GM19397 (cell line): ENCODE measurements around the gene EPHB1.

ENCODE experiments used
- ATAC-seq: cut with Tn5 transposase; IDR thresholded peaks from one replicate; pipeline ENCODE4 v1.9.1; 2021; ENCODE audit warnings: mild to moderate bottlenecking, moderate library complexity; ENCODE audit not compliant: unreplicated experiment

Gene EPHB1

DNA sequence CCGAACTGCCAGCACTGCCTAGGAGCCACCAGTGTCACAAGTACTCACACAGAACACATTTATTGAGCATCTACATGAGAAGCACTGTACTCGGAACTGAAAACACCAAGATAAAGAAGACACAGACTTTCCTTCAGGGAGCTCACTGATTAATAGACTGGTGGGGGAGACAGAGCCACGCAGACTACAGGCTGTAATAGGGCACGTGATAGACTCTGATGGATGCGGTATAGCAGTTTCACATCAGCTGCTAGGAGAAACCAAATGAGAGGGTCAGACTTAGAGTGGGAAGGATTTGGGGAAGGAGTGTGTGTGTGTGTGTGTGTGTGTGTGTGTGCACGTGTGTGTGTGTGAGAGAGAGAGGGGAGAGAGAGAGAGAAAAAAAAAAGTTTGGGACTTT, 12.1 kb downstream of the EPHB1 start:
- ATAC-seq: no peak

DNA sequence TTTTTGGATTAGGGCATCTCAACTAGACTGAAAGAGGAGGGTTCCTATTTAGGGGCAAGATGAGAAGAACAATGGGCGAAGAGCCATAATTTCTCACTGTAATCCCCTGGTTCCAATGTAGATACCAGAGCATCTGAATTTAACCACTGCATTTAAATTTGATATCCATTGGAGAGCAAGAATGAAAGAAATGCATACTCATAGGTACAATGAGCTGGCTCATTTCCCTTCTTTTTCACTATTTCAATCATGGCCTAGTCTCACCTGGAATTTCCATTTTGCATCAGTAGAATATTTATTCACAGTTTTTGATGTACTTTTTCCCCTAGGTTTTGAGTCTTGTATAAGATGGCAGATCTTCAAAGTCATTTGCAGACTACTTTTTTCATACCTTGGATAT, 13.8 kb downstream of the EPHB1 start:
- ATAC-seq: no peak

DNA sequence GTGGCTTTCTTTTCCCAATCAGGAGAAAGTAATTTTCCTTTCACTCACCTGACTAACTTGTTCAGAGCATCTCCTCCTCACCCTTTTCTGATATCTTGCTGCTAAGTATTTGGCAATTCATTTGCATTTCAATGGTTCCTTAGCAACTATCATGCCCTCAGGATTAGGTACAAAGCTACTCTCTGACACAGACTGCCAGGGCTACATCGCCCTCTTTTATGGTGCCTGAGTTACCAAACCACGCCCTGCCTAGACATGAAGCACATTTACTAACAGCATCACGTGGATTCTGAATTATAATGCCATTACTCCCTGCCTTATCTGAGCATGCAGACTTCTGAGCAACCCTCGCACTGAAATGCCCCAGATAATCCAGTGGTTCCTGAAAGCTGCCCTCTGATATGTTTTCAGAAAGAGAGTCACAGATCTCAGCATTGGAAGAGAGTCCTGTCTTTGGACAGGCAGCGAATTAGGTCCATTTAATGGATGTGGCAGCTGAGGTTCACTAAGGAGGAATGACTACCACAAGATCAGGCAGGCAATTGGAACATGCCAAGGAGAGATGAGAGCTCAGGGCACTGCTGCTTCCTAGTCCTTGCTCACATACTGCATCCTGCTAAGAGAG, 14.5 kb downstream of the EPHB1 start:
- ATAC-seq: no peak

DNA sequence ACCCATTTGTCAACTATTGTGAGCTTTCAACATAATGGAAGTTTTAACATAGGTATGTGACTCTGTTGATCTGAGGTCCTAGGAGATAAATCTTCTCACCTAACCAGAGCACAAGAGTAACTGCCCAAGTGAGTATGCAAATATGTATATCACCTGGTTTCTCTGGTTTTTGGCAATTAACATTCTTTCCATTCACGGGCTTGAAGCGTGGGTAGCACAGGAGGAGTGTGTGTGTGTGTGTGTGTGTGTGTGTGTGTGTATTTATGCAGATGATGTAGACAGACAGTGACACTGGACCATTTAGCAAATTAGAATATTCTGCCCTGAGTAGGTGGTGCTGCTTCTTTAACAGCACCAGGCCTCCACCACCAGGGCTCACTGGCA, 15.0 kb downstream of the EPHB1 start:
- ATAC-seq: no peak

DNA sequence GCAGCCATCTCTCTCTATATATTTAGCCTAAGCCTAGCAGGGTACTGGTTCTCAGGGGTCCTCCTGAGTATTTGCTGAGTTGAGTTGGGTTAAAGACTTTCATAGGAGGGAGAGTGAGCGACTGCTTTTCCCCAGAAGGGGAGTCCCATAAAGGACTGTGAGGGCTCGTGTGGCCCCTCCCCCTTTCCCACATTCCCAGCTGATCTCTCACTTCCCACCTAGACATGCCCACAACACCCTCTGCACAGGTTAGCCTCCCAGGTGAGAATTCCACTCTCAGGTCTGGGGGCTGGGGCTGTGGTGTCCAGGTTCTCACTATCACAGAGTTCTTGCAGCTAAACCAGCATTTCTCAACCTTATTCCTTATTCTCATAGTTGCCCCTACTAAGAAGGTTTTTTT, 15.8 kb downstream of the EPHB1 start:
- ATAC-seq: no peak

DNA sequence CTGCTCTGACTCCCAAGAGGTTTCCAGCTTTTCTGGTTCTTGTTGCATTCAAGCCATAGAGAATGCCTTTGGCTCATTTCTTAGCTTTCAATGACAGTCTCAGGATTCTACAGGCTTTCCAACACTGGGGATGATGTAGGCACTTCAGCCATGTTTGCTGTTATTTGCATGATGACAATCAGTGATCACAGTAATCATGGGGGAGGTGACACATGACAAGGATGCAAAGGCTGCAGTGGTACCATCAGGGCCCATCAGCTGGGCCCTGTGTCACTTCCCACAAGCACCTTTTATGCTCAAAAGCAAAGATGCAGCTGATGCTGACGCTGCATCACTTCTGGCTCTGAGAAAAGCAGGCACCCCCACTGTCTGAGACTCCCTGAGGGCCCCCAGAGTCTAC, 18.6 kb downstream of the EPHB1 start:
- no peak for ATAC-seq

DNA sequence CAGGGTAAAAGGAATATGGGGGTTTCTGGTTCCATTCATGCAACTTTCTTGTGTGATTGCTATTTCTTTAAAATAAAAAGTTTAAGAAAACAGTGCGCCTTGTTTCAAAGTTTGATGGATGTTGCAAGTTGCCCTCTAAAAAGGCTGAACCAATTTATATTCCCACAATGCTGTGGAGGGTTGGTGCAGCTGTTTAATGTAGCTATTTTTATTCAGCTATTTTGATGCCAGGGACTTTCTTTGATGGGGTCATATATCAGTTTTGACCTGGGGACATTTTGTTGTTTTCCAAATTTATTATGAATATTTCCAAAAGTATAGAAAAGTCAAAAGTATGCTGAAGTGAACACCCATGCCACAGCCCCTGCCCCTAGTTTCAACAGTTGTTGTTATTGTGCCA, 20.5 kb downstream of the EPHB1 start:
- no peak for ATAC-seq

DNA sequence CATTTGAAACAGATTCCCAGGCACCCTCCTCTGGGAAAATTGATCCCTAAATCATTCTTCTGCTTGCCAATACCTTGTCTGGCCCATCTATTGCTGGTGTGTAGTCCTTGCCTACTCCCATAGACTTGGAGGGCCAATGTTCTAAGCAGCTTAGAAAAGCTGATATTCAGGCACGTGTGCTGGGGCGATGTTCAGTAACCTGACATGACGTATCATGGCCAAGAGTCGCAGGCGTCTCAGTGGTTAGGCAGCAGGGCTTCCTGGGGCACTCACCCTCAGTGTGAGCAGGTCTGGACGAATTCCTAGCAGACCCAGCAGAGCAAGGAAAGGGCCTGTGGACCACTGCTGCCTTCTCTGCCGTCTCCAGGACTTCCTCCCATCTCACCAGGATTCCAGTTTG, 21.6 kb downstream of the EPHB1 start:
- ATAC-seq: no peak

DNA sequence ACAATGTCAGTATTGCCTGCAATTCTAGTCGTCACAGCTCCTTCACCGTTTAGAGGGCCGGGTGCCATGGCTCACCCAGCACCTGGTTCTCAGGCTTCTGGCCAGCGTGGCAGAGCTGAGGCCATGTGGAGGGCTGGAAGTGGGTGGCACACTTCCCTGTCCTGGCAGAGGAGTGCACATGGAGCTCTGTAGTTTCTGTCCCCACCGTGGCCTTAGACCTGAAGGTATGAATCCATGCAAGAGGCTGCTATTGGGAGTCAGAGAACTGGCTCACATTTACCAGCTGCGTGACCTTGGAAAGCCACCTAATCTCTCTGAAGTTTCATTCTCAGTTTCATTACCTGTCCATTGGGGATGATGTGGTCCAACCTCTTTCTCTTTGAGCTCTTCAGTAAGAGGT, 22.2 kb downstream of the EPHB1 start:
- no peak for ATAC-seq

DNA sequence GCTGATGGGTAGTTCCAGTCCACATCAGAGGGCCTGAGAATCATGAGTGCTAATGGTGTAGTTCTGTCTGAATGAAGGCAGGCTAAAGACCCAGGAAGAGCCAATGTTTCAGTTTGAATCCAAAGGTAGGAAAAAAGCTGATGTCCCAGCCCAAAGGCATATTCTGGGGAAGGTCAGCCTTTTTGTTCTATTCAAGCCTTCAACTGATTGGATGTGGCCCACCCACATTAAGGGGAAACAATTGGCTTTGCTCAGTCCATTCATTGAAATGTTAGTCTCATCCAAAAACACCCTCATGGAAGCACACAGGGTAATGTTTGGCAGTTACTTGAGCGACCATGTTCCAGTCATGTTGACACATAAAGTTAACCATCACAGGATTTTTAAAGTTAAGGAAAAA, 25.9 kb downstream of the EPHB1 start:
- no peak for ATAC-seq

DNA sequence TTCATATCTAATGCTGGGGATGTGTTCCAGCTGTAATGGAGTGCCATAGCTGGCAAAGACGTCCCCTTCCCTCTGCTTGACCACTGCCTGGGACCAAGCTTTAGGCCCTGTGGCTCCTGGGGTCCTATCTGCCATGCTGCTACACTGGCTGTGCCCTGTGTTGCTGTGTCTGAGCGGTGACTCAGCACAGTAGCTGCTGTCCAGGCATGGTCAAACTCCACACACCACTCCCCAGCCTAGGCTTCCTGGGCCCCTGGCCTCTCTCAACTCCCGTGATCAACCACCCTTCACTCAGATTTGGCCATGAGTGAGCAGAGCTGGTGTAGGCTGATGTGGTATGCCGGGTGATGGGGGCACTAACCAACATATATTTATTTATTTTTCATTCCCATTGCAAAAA, 27.0 kb downstream of the EPHB1 start:
- no peak for ATAC-seq

DNA sequence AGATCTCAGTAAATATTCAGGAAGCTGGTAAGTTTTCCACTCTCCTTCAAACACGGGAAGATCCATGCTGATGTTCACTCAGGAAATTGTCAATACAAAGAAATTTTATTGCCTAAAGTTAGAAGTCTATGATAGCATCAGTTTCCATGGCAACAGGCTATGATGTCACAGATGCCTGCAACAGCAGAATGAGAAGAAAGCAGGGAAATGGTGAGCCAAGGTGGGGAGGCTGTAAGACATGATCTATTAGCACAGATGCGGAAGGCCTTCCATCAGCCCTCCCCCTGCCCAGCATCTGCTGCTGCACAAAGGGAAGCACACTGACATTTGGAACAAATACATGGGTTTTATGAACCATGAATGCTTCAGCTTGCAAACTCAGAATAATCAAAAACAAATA, 28.6 kb downstream of the EPHB1 start:
- no peak for ATAC-seq

DNA sequence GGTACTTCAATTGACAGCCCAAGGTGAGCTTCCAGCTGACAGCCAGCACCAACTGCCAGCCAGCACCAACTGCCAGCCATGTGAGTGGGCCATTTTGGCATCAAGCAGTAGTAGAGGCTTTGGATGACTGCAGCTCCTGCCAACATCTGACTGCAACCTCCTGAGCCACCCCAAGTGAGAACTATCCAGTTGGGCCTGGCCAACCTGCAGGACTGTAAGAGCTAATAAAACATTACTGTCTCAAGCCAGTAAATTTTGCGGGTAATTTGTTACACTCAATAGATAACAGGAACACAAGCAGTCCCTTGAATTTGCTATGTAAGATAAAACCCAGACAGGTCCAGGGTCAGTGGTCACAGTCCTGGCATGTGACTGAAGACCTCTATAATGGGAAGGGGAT, 29.7 kb downstream of the EPHB1 start:
- ATAC-seq: no peak

DNA sequence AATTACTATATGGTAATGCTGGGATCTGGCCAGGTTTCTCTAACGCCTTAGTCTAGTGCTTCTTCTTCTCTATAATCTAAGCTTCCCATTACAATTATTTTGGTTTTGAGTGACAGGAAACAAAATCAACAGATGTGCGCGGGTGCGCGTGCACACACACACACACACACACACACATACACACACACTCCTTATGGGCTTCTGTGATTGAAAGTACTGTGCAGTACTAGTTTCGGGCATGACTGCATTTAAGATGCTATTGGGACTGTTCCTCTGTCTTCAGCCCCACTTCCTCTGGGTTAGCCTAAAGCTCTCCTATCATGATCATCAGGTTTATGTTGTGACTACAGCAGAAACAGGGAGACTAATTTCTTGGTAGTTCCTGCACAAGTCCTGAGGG, 32.2 kb downstream of the EPHB1 start:
- ATAC-seq: no peak

DNA sequence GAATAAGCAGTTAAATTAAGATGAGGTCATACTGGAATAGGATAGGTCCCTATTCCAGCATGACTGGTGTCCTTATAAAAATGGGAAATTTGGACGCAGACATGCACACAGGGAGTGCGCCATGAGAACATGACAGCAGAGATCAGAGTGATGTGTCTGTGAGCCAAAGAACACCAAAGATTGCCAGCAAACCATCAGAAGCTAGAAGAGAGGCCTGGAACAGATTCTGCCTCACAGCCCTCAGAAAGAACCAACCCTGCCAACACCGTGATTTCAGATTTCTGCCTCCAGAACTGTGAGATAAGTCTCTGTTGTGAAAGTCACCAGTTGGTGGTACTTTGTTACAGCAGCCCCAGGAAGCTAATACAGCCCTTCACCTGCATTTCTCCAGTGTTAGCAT, 34.7 kb downstream of the EPHB1 start:
- no peak for ATAC-seq

DNA sequence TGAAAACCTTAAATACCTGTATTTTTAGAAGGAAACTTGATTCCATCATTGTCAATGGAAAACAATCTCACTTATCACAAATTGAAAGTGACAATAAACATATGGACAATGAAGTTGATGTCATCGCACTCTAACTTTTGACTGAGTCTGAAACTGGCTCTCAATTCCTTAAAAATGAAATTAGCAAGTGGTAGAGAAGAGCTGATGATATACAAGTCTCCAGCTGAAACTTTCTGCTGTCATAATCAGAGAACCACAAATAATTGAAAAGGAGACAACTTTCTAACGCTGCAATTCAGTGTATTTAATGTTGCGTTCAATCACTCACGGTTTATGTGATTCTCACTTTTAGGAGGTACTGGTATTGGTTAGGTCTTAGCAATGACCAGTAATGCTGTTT, 37.5 kb downstream of the EPHB1 start:
- no peak for ATAC-seq

DNA sequence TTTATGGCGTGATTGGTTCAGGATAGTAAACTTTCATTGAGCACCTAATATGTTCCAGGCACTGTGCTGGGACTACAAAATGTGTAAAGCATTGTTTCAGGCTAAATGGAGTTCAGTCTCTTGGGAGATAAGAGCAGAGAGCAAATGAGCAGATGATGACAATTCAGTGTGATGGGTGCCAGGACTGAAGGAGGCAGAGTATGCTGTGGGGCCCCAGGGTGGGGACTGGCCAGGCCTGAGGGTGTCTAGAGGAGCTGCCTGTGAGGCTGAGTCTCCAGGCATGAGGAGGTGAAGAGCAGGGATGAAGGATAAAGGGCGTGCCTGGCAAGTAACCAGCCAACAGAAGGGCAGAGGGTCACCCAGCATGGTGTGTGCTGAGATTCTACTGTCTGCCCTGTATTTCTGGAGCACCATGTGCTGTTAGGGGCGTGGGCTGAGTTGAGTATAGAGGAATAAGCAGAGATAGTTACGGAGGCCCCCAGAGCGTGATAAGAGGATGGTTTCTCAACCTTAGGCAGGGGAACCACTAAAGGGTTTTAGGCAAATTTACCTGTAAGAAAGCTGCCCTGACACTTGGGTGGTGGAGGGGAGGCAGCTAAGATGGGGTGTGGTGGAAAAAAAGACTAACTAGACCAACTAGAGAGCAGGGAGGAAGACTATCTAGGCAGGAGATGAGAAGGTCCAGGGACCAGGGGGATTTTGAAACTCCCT, 38.5 kb downstream of the EPHB1 start:
- ATAC-seq: peak; percentile 76

DNA sequence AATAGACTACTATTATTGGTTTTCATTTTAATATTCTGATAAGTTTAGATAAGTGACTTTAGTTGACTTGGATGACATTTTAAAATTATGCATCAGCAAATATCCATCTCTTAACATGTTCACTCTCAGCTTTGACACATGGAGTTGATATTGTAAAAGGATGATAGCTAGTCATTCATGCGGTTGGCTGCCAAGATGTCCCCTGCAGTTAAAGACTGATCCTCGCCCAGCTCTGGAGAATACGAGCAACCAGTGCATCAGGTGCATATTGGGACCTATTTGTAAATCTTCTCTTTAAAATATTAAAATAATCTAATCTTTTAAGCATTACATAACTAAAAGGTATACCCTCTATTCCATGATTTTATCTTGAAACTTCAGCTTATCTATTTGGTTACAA, 41.9 kb downstream of the EPHB1 start:
- no peak for ATAC-seq

DNA sequence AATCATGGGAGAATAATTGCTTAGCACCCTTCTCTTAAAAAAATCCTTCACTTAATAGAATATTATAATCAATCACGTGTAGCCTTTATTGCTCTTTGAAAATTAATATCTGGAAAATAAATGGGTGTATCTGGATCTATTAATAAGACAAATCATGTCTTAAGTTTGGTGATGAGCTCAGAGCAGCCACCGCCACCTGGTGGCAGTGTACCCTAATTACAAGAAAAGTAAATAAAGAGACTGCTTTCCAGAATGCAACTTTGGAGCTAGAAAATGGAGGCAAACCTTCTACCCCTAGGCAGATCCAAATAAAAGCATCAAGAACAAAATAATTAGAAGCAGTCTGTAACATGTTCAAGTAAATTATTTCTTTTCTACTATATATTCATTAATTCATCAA, 43.5 kb downstream of the EPHB1 start:
- ATAC-seq: no peak

DNA sequence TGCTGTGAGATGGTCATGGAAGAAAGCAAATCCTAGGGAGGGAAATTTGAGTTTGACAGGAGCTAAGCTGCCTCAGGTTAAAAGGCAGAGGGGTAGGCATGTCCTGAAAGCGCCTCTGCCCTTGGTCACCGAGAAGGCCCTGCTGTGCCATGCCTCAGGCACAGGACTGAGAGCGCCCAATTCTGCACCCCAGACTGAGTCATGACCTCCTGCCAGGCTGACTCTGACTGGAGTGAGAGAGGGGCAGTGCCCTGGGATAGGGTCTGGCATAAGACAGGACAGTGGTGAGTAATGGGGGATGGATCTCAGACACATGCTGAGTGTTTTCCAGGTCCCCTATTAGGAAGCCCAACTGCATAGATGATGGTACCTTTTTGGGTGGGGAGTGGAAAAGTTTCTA, 44.4 kb downstream of the EPHB1 start:
- no peak for ATAC-seq

DNA sequence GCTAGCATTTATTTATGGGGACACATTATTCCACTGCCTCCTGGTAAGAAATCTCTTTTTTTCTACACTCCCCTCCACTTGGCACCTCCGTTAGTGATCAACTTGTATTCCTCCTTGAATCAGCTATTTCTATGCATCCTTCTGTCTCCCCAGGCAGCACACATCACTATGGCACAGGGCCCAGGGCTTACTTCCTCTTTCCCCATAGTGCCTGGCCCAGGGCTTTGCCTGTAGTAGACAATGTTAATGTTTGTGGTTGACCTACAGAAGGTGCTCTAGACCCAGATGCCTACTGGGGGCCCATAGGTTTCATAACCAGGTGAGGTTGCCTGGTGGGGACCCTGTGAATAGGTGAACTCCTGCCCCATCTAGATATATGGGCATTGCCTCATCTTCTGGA, 44.9 kb downstream of the EPHB1 start:
- ATAC-seq: peak; percentile 70

DNA sequence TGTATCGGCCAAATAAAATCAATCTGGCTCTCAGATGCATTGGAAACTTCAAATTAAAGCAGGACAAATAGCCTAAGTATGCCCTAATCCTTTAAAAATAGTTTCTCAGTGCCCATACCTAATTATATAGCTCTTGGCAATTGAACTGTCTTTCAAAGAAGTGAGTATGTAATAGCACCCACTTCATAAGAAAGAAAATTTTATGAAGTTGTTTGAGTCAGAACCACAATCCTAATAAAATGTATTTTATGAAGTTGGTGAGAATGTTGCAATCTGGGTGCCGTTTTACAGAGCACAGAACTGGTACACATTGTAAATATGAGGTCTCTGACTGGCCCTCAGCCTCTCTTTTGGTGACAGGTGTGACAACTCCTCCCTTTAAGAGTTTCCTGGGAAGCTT, 45.4 kb downstream of the EPHB1 start:
- no peak for ATAC-seq

DNA sequence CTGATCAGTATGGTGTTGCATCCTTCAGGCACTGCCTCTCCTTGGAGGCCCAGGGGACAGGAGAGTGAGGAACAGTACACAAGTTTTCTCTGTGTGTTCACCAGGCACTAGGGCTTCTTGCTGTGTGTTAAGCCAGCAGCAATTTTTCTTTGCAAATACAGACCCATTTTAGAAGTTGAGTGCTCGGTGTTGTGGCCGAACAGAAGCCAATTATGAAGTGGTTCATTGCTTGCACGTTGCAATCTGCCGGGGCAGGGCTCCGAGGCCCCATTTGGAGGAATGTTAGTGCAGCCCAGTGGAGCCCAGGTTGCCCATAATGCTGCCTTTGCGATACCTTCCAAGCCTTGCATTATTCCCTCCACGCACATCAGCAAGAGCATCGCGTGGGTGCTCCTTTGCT, 51.0 kb downstream of the EPHB1 start:
- no peak for ATAC-seq
